NCI-H345 (cell line): ENCODE results near the gene C3orf85.
"Not testable (repeated sequence)": the region's sequence is repeated elsewhere in the genome, so short reads cannot be mapped to it uniquely, and the experiment has no call there.

Experiments used
- DNase-seq: peaks from one replicate; lab custom pipeline; 2025; lab: John Stamatoyannopoulos, UW

The C3orf85 gene

GRCh38 chr3:109136523-109136922 is at the start of gene C3orf85:
TSS of gene C3orf85 (plus strand) at chr3:109136719. CDS start at chr3:109136848, 129 bp downstream.
- DNase-seq, result no peak

GRCh38 chr3:109089265-109089664 is 47.3 kb upstream of the C3orf85 start:
- no peak for DNase-seq

- DNase-seq, result no peak
Measured at GRCh38 chr3:109091846-109092245, 44.7 kb upstream of the C3orf85 start.

- no peak for DNase-seq
Measured at GRCh38 chr3:109093561-109093960, 43.0 kb upstream of the C3orf85 start.

GRCh38 chr3:109095166-109095565 is 41.4 kb upstream of the C3orf85 start:
- DNase-seq, result no peak

- peak; percentile 4 for DNase-seq
Measured at GRCh38 chr3:109098079-109098644, 38.4 kb upstream of the C3orf85 start.

GRCh38 chr3:109109574-109109973 is 26.9 kb upstream of the C3orf85 start:
- DNase-seq, result no peak

- DNase-seq, result no peak
Measured at GRCh38 chr3:109112946-109113760, 23.4 kb upstream of the C3orf85 start.

- DNase-seq, result no peak
Measured at GRCh38 chr3:109114746-109115145, 21.8 kb upstream of the C3orf85 start.

- no peak for DNase-seq
Measured at GRCh38 chr3:109115451-109115850, 21.1 kb upstream of the C3orf85 start.

GRCh38 chr3:109116031-109116430 is 20.5 kb upstream of the C3orf85 start:
- DNase-seq, result no peak

GRCh38 chr3:109117939-109118338 is 18.6 kb upstream of the C3orf85 start, which contains the start of gene MORC1:
TSS of gene MORC1 (minus strand) at chr3:109118134. CDS start at chr3:109118059, 75 bp downstream.
- no peak for DNase-seq

- no peak for DNase-seq
Measured at GRCh38 chr3:109118584-109118983, 17.9 kb upstream of the C3orf85 start.

- no peak for DNase-seq
Measured at GRCh38 chr3:109122690-109123089, 13.8 kb upstream of the C3orf85 start.

GRCh38 chr3:109125902-109126301 is 10.6 kb upstream of the C3orf85 start:
- DNase-seq, result no peak

GRCh38 chr3:109127553-109127952 is 9.0 kb upstream of the C3orf85 start:
- no peak for DNase-seq

GRCh38 chr3:109131276-109131675 is 5.2 kb upstream of the C3orf85 start:
- no peak for DNase-seq

- DNase-seq, result no peak
Measured at GRCh38 chr3:109132801-109133473, 3.6 kb upstream of the C3orf85 start.

- DNase-seq, result not testable (repeated sequence)
Measured at GRCh38 chr3:109133474-109133816, 3.1 kb upstream of the C3orf85 start.

GRCh38 chr3:109137761-109138160 is 1.2 kb downstream of the C3orf85 start:
- DNase-seq, result no peak

GRCh38 chr3:109140318-109140717 is 3.8 kb downstream of the C3orf85 start:
- DNase-seq, result no peak

- DNase-seq, result no peak
Measured at GRCh38 chr3:109143646-109144045, 7.1 kb downstream of the C3orf85 start.

GRCh38 chr3:109149078-109149477 is 12.6 kb downstream of the C3orf85 start:
- no peak for DNase-seq
